GM21528 (cell line): ENCODE results near the gene SUSD1.

ENCODE experiments used
- ATAC-seq: cut with Tn5 transposase; IDR thresholded peaks from one replicate; pipeline ENCODE4 v1.9.1; 2021; ENCODE audit warnings: mild to moderate bottlenecking, moderate library complexity; ENCODE audit not compliant: unreplicated experiment, low FRiP score

SUSD1 gene

GRCh38 chr9:112110094-112110776, 64.9 kb downstream of the SUSD1 start:
- ATAC-seq = no peak

- ATAC-seq = no peak
Observed at GRCh38 chr9:112104901-112105300, 70.2 kb downstream of the SUSD1 start.

GRCh38 chr9:112104401-112104800, 70.7 kb downstream of the SUSD1 start:
- no peak for ATAC-seq

- no peak for ATAC-seq
Observed at GRCh38 chr9:112103405-112103804, 71.7 kb downstream of the SUSD1 start.

GRCh38 chr9:112097712-112098688, 77.1 kb downstream of the SUSD1 start:
- ATAC-seq = no peak

GRCh38 chr9:112094948-112095681, 80.0 kb downstream of the SUSD1 start:
- ATAC-seq = no peak

- no peak for ATAC-seq
Observed at GRCh38 chr9:112094241-112094640, 80.9 kb downstream of the SUSD1 start.

GRCh38 chr9:112093870-112094216, 81.3 kb downstream of the SUSD1 start:
- ATAC-seq = no peak

GRCh38 chr9:112093147-112093869, 81.8 kb downstream of the SUSD1 start:
- ATAC-seq = no peak

GRCh38 chr9:112091810-112092209, 83.3 kb downstream of the SUSD1 start:
- no peak for ATAC-seq

- no peak for ATAC-seq
Observed at GRCh38 chr9:112087506-112087905, 87.6 kb downstream of the SUSD1 start.

- ATAC-seq = no peak
Observed at GRCh38 chr9:112086627-112087026, 88.5 kb downstream of the SUSD1 start.

GRCh38 chr9:112084907-112085306, 90.2 kb downstream of the SUSD1 start:
- no peak for ATAC-seq

GRCh38 chr9:112084334-112084733, 90.8 kb downstream of the SUSD1 start:
- no peak for ATAC-seq

- no peak for ATAC-seq
Observed at GRCh38 chr9:112081918-112082729, 93.0 kb downstream of the SUSD1 start.

GRCh38 chr9:112080831-112081542, 94.1 kb downstream of the SUSD1 start:
- no peak for ATAC-seq

- peak; percentile 49 for ATAC-seq
Observed at GRCh38 chr9:112078432-112078831, 96.7 kb downstream of the SUSD1 start.

- no peak for ATAC-seq
Observed at GRCh38 chr9:112076814-112077213, 98.3 kb downstream of the SUSD1 start.

GRCh38 chr9:112075009-112075378, 100.1 kb downstream of the SUSD1 start:
- ATAC-seq = no peak
